HG03060 (cell line): ENCODE results near the gene SLC9A7.

Source experiments
- ATAC-seq: cut with Tn5 transposase; IDR thresholded peaks from one replicate; pipeline ENCODE4 v1.9.1; 2021; ENCODE audit warnings: low read depth, moderate number of reproducible peaks; ENCODE audit not compliant: unreplicated experiment

Gene SLC9A7

GRCh38 chrX:46618947-46619346 lies 140.0 kb downstream of the SLC9A7 start:
- ATAC-seq: no peak

DNA sequence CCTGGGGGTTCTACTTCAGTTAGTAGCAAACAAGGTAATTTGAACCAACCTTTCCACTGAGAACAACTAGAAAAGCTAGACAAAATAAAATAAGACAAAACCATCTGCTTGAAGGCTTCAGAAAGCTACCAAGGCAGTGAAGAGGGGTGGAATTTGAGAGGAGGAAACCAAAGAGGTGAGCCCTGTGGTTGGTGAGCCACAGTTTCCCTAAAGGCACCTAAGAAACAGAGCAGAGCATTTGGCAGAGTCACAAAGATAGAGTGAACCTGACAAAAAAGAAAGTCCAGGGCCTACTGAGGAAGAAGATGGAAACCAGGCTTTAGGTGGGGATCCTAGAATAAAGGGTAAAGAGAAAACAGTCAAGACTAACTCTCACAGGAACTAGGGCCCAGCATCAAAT lies 141.0 kb downstream of the SLC9A7 start:
- no peak for ATAC-seq

DNA sequence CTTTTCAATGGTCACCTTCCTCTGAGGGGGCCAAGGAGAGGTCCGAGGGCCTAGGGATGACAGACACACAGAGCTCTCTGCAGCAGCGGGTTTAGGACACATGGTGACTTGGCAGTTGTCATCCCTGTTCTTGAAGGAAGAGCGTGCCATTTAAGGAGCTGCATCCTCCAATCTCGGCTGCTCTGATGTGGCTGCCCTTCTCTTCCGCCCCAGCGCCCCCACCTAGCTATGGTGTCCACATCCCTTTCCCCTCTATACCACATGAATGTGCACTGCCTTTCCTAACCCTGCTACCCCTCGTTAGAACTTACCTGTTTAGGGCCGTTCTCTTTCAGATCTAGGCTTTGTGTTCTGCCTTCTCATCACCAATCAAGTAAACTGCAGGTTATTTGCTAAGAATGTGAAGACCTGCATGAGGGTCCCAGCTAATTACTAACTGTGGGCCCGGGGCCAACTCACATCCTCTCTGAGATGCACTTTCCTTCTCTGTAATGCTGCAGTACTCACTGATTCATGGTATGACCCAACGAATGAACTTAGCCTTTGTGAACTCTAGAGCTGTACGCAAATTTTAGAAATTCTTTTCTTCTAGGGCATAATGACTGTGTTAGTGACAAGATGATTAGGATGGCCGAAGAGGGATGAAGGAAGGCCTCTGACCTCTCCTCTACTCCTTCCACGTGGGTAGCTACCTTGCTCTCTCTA lies 147.1 kb downstream of the SLC9A7 start:
- no peak for ATAC-seq

GRCh38 chrX:46610070-46610658 lies 148.8 kb downstream of the SLC9A7 start:
- ATAC-seq: no peak

GRCh38 chrX:46607916-46608315 lies 151.0 kb downstream of the SLC9A7 start:
- no peak for ATAC-seq

GRCh38 chrX:46602468-46603102 lies 156.3 kb downstream of the SLC9A7 start:
- no peak for ATAC-seq

- ATAC-seq: no peak
These were observed 157.6 kb downstream of the SLC9A7 start for GRCh38 chrX:46601283-46601682.

DNA sequence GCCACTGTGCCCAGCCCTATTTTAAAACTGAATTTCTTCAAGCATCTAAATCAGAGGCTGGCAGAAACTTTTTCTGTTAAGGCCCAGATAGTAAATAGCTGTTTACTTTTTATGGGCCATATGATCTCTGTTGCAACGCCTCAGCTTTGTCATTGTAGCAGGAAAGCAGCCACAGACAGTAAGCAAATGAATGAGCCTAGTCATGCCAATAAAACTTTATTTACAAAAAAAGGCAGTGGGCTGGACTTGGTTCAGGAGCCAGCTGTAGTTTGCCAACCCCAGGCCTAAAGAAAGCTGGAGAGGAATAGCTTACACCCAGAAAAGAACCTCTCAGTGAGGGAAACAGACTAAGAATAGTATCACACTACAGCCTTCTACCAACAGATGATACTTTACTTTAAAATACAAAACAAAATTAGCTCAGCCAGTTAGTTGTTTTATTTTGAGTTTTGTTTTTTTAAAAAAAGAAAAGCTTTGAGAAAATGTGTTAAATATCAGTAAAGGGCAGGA lies 159.8 kb downstream of the SLC9A7 start:
- no peak for ATAC-seq

- no peak for ATAC-seq
These were observed 161.1 kb downstream of the SLC9A7 start for GRCh38 chrX:46597771-46598170.

DNA sequence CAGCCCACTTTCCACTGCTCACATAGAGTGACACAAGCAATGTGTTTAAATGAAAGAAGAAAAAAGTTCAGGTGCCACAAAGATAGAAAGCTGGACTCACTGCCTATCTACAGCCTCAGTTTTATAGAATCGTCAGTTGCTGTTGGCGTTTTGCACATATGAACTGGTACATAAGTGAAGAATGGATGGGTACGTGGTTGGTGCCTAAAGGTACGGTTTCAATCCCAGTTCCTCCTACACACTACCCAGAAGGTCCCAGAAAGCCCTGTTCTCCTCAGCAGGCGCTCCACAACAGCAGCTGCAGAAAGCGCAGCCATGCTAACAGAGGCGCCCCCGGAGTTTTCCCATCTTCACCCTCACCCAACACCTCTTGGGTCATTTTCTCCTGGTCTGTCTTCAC lies 161.7 kb downstream of the SLC9A7 start:
- ATAC-seq: no peak

DNA sequence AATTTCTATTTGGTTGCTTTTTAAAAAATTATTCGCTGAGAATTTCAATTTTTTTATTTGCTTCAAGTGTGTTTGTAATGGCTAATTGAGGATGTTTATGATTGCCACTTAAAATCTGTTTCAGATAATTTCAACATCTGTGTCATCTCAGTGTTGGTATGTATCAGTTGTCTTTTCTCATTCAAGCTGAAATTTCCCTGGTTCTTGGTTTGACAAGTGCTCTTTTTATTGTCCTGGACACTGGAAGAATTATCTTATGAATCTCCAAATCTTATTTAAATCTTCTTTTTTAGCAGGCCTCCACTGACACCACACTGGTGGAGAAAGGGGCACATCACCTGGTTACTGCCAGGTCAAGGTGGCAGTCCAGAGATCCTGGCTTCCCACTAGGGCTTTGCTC lies 163.8 kb downstream of the SLC9A7 start:
- ATAC-seq: no peak

GRCh38 chrX:46589977-46590723 lies 168.8 kb downstream of the SLC9A7 start:
- ATAC-seq: no peak

DNA sequence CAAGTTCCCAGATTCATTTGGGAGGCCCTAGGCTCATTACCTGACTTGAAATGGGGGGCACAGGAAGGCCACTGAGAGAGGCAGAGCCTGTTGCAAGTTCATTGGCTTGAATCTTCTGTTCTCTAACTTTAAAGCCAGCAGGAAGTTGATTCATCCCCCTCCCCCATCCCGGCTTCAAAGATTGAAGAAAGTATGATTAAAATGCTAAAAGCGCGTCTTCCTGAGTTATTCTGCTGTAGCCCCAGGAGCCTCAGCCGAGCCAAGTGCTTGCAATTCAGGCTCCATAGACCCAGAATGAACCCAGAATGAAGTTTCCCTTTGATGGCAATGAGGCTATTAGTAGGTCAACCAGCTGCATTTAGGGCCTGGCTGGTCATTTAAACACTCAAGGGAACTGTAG lies 170.7 kb downstream of the SLC9A7 start:
- ATAC-seq: no peak

DNA sequence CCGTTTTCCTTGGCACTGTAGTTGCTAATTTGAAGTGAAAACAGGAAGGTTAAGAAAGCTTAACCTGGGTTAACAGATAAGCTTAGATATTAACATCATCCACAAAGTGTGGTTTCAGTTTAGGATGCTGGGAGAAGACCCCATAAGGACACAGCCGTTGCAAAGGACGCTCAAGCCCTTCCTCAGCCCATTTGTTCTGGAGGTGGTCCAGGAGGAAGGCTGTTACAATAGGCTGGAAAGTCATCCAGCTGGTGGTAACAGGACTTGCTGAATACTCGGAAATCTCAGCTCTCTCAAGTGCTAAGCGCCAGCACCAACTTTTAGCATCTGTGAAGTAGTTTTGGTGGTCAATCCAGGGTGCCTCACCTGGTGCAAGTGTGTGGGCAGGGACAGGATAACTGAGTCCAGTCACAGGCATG lies 171.2 kb downstream of the SLC9A7 start:
- ATAC-seq: no peak

- no peak for ATAC-seq
These were observed 171.8 kb downstream of the SLC9A7 start for GRCh38 chrX:46587158-46587557.

DNA sequence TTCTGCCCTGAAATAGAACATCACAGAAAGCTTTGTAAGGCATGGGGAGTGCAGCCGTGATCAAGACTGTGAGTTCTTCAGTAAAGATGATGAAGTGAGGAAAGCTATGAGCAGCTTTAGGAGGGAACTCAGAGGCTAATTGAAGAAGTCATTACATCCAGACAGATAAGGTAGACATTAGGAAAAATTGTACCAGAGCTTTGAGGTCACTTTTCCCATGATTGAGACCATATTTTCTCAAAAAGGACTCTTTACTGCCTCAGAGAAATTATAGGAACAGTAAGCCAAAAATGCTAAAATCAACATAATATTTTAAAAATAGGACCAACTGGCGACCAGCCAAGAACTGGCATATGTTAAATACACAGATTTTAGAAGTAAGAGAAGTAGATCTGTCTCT lies 174.2 kb downstream of the SLC9A7 start:
- no peak for ATAC-seq

DNA sequence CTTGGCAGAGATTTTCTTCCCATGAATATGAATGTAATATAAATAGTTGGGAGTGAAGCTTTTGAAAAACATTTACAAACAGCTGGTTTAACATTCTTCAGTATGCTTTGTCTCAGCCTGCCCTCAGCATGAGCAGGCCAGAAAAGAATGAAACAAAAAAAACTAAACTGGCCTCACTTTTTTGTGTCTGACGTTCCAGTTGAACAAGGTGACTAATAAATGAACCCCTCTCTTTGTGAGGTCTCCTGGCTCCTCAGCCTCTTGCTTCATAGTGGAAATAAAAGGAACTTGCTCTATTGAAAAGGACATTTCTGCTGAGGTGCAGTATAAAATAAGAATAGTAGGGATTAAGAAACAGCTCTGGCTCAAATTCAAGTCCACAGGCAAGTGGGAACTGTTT lies 176.0 kb downstream of the SLC9A7 start:
- no peak for ATAC-seq

DNA sequence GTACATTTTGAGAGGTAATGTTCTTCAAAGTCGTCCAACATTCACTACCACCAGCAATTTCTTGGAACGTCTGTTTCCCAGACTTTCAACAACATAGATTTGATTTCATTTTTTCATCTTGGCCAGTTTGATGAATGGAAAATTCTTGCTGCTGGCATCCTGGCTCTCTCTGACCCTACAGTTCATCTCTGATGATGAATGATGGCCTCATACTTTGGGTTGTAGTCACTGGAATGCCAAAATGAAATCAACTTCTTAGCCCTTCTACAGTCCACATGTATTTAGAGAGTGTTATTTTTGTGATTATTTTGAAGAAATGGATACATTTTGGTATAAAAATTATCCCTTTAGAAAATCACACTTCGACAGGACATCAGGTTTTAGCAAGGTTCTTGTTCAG lies 176.6 kb downstream of the SLC9A7 start:
- ATAC-seq: no peak

GRCh38 chrX:46580613-46581012 lies 178.3 kb downstream of the SLC9A7 start:
- ATAC-seq: no peak

- no peak for ATAC-seq
These were observed 179.7 kb downstream of the SLC9A7 start for GRCh38 chrX:46579250-46579649.
